SK-N-SH treated with all-trans-retinoic acid at 6 μM for 48 hours (cell line): ENCODE measurements around the gene RAB3A.

Experiments
- ATAC-seq: fragments of 200-7000 bp; cut with Tn5 transposase; 3 replicates; pipeline ENCODE4 v1.9.1; 2020; ENCODE audit warnings: mild to moderate bottlenecking, moderate library complexity
- ARNTL ChIP-seq: fragments of 450-650 bp; formaldehyde crosslinking; IDR thresholded peaks from 2 replicates; pipeline ENCODE4 v1.5.0; 2020; ENCODE audit warnings: low read depth, mild to moderate bottlenecking, moderate library complexity, borderline replicate concordance
- BACH2 ChIP-seq: fragments of 250-450 bp; sonication (Bioruptor Pico); IDR thresholded peaks from 2 replicates; pipeline ENCODE4 v1.9.0; 2021; ENCODE audit warnings: mild to moderate bottlenecking, borderline replicate concordance
- CSDC2 ChIP-seq: fragments of 250-450 bp; sonication (Bioruptor Pico); IDR thresholded peaks from 2 replicates; pipeline ENCODE4 v1.5.0; 2020; ENCODE audit warnings: mild to moderate bottlenecking, moderate library complexity
- ESRRG ChIP-seq: fragments of 250-450 bp; sonication (Bioruptor Pico); IDR thresholded peaks from 2 replicates; pipeline ENCODE4 v1.6.1; 2021; ENCODE audit warnings: mild to moderate bottlenecking
- GLIS3 ChIP-seq: fragments of 250-450 bp; sonication (Bioruptor Pico); IDR thresholded peaks from 2 replicates; pipeline ENCODE4 v1.5.0; 2020; ENCODE audit warnings: mild to moderate bottlenecking, moderate library complexity
- ISL1 ChIP-seq: fragments of 250-450 bp; sonication (Bioruptor Pico); IDR thresholded peaks from 2 replicates; pipeline ENCODE4 v2.1.2; 2022; ENCODE audit warnings: mild to moderate bottlenecking, moderate library complexity
- OSR1 ChIP-seq: fragments of 250-450 bp; sonication (Bioruptor Pico); IDR thresholded peaks from 2 replicates; pipeline ENCODE4 v1.8.0; 2022; ENCODE audit warnings: moderate library complexity, mild to moderate bottlenecking, inconsistent platforms
- PATZ1 ChIP-seq: fragments of 250-450 bp; sonication (Bioruptor Pico); IDR thresholded peaks from 2 replicates; pipeline ENCODE4 v1.8.0; 2020; ENCODE audit warnings: mild to moderate bottlenecking, moderate library complexity, borderline replicate concordance
- PPARA ChIP-seq: fragments of 250-450 bp; sonication (Bioruptor Pico); IDR thresholded peaks from 2 replicates; pipeline ENCODE4 v1.5.0; 2020; ENCODE audit warnings: mild to moderate bottlenecking, borderline replicate concordance
- RARB ChIP-seq: fragments of 250-450 bp; sonication (Bioruptor Pico); IDR thresholded peaks from 2 replicates; pipeline ENCODE4 v1.8.0; 2021; ENCODE audit warnings: mild to moderate bottlenecking, moderate library complexity
- SNAI2 ChIP-seq: fragments of 250-450 bp; sonication (Bioruptor Pico); IDR thresholded peaks from 2 replicates; pipeline ENCODE4 v1.5.0; 2020; ENCODE audit warnings: mild to moderate bottlenecking, moderate library complexity
- TCF4 ChIP-seq: fragments of 250-450 bp; sonication (Bioruptor Pico); IDR thresholded peaks from 2 replicates; pipeline ENCODE4 v1.8.0; 2021; ENCODE audit warnings: mild to moderate bottlenecking, moderate library complexity, borderline replicate concordance
- ZC3H10 ChIP-seq: fragments of 250-450 bp; sonication (Bioruptor Pico); IDR thresholded peaks from 2 replicates; pipeline ENCODE4 v1.5.1; 2021; ENCODE audit warnings: mild to moderate bottlenecking, moderate library complexity
- ZFP3 ChIP-seq: fragments of 250-450 bp; sonication (Bioruptor Pico); IDR thresholded peaks from 2 replicates; pipeline ENCODE4 v1.5.0; 2020; ENCODE audit warnings: mild to moderate bottlenecking, moderate library complexity
- ZNF565 ChIP-seq: fragments of 450-650 bp; formaldehyde crosslinking; conservative IDR thresholded peaks from 2 replicates; pipeline ENCODE4 v1.5.0; 2020; ENCODE audit warnings: low read depth, mild to moderate bottlenecking, moderate library complexity
- ZNF70 ChIP-seq: fragments of 450-650 bp; formaldehyde crosslinking; IDR thresholded peaks from 2 replicates; pipeline ENCODE4 v1.5.0; 2020; ENCODE audit warnings: mild to moderate bottlenecking, moderate library complexity
- ZNF8 ChIP-seq: fragments of 450-650 bp; formaldehyde crosslinking; IDR thresholded peaks from 2 replicates; pipeline ENCODE4 v1.5.0; 2020; ENCODE audit warnings: mild to moderate bottlenecking, moderate library complexity
- TF ChIP-seq, protein P1 (sequence below): fragments of 250-450 bp; sonication (Bioruptor Pico); IDR thresholded peaks from 2 replicates; pipeline ENCODE4 v1.8.0; 2021; ENCODE audit warnings: low read depth, mild to moderate bottlenecking, moderate library complexity, borderline replicate concordance
- TF ChIP-seq, protein P2 (sequence below): fragments of 250-450 bp; sonication (Bioruptor Pico); IDR thresholded peaks from 2 replicates; pipeline ENCODE4 v1.5.1; 2020; ENCODE audit warnings: low read depth, mild to moderate bottlenecking, moderate library complexity
- TF ChIP-seq, protein P3 (sequence below): fragments of 250-450 bp; sonication (Bioruptor Pico); IDR thresholded peaks from 2 replicates; pipeline ENCODE4 v1.5.1; 2021; ENCODE audit warnings: mild to moderate bottlenecking, moderate library complexity

RAB3A gene

GRCh38 chr19:18197306-18197705, 6.5 kb downstream of the RAB3A start (continued):
- TF ChIP-seq ARNTL (CRISPR knock-in tag) (no peak), ZNF70 (CRISPR knock-in tag) (no peak), ESRRG (CRISPR knock-in tag) (no peak), ZFP3 (CRISPR knock-in tag) (no peak)
- TF ChIP-seq, protein P1, sequence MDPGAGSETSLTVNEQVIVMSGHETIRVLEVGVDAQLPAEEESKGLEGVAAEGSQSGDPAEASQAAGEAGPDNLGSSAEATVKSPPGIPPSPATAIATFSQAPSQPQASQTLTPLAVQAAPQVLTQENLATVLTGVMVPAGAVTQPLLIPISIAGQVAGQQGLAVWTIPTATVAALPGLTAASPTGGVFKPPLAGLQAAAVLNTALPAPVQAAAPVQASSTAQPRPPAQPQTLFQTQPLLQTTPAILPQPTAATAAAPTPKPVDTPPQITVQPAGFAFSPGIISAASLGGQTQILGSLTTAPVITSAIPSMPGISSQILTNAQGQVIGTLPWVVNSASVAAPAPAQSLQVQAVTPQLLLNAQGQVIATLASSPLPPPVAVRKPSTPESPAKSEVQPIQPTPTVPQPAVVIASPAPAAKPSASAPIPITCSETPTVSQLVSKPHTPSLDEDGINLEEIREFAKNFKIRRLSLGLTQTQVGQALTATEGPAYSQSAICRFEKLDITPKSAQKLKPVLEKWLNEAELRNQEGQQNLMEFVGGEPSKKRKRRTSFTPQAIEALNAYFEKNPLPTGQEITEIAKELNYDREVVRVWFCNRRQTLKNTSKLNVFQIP (CRISPR knock-in tag), result no peak

DNA sequence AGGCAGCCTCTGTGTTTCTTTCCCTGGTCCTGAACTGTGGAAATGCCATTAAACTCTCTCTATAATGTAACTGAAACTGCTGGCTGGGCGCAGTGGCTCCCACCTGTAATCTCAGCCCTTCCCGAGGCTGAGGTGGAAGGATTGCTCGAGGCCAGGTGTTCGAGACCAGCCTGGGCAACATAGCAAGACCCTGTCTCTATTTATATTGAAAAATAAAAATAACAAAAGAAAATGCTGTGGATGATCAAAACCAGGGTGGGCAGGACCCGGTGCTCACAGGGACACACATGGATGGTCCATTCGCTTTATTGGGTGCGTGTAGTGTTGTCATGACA, 7.4 kb downstream of the RAB3A start:
- no peak for ATAC-seq
- TF ChIP-seq SNAI2 (CRISPR knock-in tag) (no peak), ESRRG (CRISPR knock-in tag) (no peak), ISL1 (CRISPR knock-in tag) (no peak), ZNF565 (CRISPR knock-in tag) (no peak), TCF4 (CRISPR knock-in tag) (no peak), ZNF70 (CRISPR knock-in tag) (no peak)
- TF ChIP-seq, protein P1 (CRISPR knock-in tag), result no peak

- no peak for ATAC-seq
- TF ChIP-seq ZC3H10 (CRISPR knock-in tag) (no peak), ZFP3 (CRISPR knock-in tag) (no peak), BACH2 (no peak), ZNF70 (CRISPR knock-in tag) (no peak), ZNF565 (CRISPR knock-in tag) (no peak), ZNF8 (CRISPR knock-in tag) (no peak), CSDC2 (no peak)
- TF ChIP-seq, protein P2, sequence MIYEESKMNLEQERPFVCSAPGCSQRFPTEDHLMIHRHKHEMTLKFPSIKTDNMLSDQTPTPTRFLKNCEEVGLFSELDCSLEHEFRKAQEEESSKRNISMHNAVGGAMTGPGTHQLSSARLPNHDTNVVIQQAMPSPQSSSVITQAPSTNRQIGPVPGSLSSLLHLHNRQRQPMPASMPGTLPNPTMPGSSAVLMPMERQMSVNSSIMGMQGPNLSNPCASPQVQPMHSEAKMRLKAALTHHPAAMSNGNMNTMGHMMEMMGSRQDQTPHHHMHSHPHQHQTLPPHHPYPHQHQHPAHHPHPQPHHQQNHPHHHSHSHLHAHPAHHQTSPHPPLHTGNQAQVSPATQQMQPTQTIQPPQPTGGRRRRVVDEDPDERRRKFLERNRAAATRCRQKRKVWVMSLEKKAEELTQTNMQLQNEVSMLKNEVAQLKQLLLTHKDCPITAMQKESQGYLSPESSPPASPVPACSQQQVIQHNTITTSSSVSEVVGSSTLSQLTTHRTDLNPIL (CRISPR knock-in tag), result no peak
- TF ChIP-seq, protein P3, sequence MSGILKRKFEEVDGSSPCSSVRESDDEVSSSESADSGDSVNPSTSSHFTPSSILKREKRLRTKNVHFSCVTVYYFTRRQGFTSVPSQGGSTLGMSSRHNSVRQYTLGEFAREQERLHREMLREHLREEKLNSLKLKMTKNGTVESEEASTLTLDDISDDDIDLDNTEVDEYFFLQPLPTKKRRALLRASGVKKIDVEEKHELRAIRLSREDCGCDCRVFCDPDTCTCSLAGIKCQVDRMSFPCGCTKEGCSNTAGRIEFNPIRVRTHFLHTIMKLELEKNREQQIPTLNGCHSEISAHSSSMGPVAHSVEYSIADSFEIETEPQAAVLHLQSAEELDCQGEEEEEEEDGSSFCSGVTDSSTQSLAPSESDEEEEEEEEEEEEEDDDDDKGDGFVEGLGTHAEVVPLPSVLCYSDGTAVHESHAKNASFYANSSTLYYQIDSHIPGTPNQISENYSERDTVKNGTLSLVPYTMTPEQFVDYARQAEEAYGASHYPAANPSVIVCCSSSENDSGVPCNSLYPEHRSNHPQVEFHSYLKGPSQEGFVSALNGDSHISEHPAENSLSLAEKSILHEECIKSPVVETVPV (CRISPR knock-in tag), result no peak
These were observed 9.1 kb downstream of the RAB3A start for GRCh38 chr19:18194554-18195238.

GRCh38 chr19:18194181-18194530, 9.7 kb downstream of the RAB3A start:
- no peak for ATAC-seq
- TF ChIP-seq ZNF565 (CRISPR knock-in tag) (no peak), SNAI2 (CRISPR knock-in tag) (no peak)

DNA sequence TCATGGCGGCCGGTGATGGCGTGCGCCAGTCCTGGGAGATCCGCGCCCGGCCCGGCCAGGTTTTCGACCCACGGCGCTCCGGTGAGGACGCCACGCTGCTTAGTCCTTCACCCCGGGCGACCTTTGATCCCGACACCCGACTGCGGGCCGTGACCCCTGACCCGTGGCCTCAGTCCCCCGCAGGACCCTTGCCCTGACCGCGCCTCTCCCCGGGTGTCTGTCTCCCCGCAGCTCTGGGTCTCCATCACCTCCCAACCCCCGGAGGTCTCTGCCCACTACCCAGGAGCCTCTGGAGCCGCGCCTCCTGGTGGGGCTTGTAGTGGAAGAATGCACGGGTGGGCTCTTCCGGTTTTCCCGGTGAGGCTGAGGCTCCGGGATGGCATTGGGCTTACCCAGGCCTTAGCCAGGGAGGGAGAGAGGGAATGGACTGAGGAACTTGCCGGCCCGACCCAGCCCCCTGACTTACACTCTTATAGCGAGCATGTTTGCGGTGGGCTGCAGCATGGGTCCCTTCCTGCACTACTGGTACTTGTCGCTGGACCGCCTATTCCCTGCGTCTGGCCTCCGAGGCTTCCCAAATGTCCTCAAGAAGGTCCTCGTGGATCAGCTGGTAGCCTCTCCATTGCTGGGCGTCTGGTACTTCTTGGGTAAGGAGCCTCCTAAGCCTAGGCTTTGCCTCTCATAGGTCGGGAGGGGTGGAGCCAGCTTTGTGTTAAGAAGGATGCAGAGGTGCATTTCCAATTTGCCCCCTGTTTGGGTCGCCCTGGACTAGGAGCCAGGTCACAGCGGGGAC, 10.3 kb downstream of the RAB3A start:
- no peak for ATAC-seq
- TF ChIP-seq, protein P3 (CRISPR knock-in tag), result no peak
- no peak for TF ChIP-seq PPARA (CRISPR knock-in tag)
- no peak for TF ChIP-seq ARNTL (CRISPR knock-in tag)
- no peak for TF ChIP-seq SNAI2 (CRISPR knock-in tag)
- no peak for TF ChIP-seq GLIS3 (CRISPR knock-in tag)
- TF ChIP-seq ZFP3 (CRISPR knock-in tag), result no peak
- TF ChIP-seq OSR1 (CRISPR knock-in tag), result no peak
- TF ChIP-seq BACH2, result no peak
- no peak for TF ChIP-seq ZNF70 (CRISPR knock-in tag)
- TF ChIP-seq ZC3H10 (CRISPR knock-in tag), result no peak
- TF ChIP-seq RARB (CRISPR knock-in tag), result no peak
- no peak for TF ChIP-seq ISL1 (CRISPR knock-in tag)
- TF ChIP-seq PATZ1 (CRISPR knock-in tag), result no peak
- no peak for TF ChIP-seq ESRRG (CRISPR knock-in tag)
- no peak for TF ChIP-seq ZNF8 (CRISPR knock-in tag)
- TF ChIP-seq, protein P2 (CRISPR knock-in tag), result no peak
- TF ChIP-seq TCF4 (CRISPR knock-in tag), result no peak
